ENCODE measurements around the gene GAST. TPM values are rescaled to one million over a fixed set of nuclear protein-coding genes. Genes with fewer than 3 reads are reported as not detected.
A peak's percentile ranks its signal among the peaks of the same experiment; 100 is the strongest.

Gene GAST
- total RNA-seq, 1 experiment from 2014 or later = not detected

- ChIA-PET CTCF (interaction anchor here (0.5 kb wide), 1 partner anchor 69 kb away, joined by 3 read pairs; no protein-coding TSS in a partner anchor), POLR2A (ENCODE audit: unreplicated experiment) (interaction anchor here (0.6 to 0.7 kb wide), 2 partner anchors 16 to 70 kb away, joined by 4 to 26 read pairs; no protein-coding TSS in a partner anchor)
- H3K4me3 ChIP-seq (ENCODE audit: low read length) = peak overlapping the region; percentile 81
- no peaks in the 10 kb centered on the region for H4K20me1 ChIP-seq (ENCODE audit: low read length)
- no peak overlapping the region; the same call in 1 of the 2 replicates for H2AFZ ChIP-seq (ENCODE audit: low read length)
- intact Hi-C loops (cut with micrococcal nuclease) = no loop called here
- H3K4me1 ChIP-seq (ENCODE audit: insufficient read depth, low read length) = peaks cover 11% of the 10 kb centered on the region
- no peaks in the 10 kb centered on the region for H3K27me3 ChIP-seq (ENCODE audit: low read length)
- H3K36me3 ChIP-seq (ENCODE audit: low read depth, low read length) = no peaks in the 10 kb centered on the region
- no peaks in the 10 kb centered on the region for H3F3A ChIP-seq (ENCODE audit: low read length, unreplicated experiment)
- no peak overlapping the region for H3K27ac ChIP-seq (ENCODE audit: low read length)
- no peaks in the 10 kb centered on the region for H3K9me2 ChIP-seq (replicated peaks; ENCODE audit: low read length)
- no TSS peak for BruUV-seq (replicated peaks)
- H3K4me2 ChIP-seq (ENCODE audit: low read length) = peak overlapping the region; percentile 80
- no peaks in the 10 kb centered on the region for H3K9me3 ChIP-seq (ENCODE audit: low read length)
- H3K9ac ChIP-seq (ENCODE audit: low read length) = no peak overlapping the region
- no peaks in the 10 kb centered on the region for H3K79me2 ChIP-seq (ENCODE audit: low read length)
- TF ChIP-seq EZH2 (IDR thresholded peaks at IDR 0.05; ENCODE audit: low read length, unreplicated experiment) = no peak
- TF ChIP-seq EZH2phosphoT487 (IDR thresholded peaks at IDR 0.05; ENCODE audit: borderline replicate concordance, low read length) = no peak
- no peak for TF ChIP-seq CTCF (conservative IDR thresholded peaks at IDR 0.05; ENCODE audit: low read depth, low read length)
- no peak for DNase-seq
- no peak for ATAC-seq
Observed at GRCh38 chr17:41733348-41734138, 21.4 kb downstream of the GAST start.

GRCh38 chr17:41734139-41734948, 22.2 kb downstream of the GAST start, which contains the start of gene HAP1:
Gene HAP1, minus strand, starts transcription at chr17:41734643. Its CDS starts 9 bp downstream, at chr17:41734634.
- Histone ChIP-seq H3K9ac (ENCODE audit: low read length) (peak within 1 kb of the TSS; percentile 17; the same call in 1 of the 2 replicates), H3K4me2 (ENCODE audit: low read length) (peak within 1 kb of the TSS; percentile 80), H3K79me2 (ENCODE audit: low read length) (no peaks in the 10 kb centered on the region), H2AFZ (ENCODE audit: low read length) (peak within 1 kb of the TSS; percentile 85), H3K27me3 (ENCODE audit: low read length) (no peaks in the 10 kb centered on the region), H3K4me3 (ENCODE audit: low read length) (peak within 1 kb of the TSS; percentile 81), H4K20me1 (ENCODE audit: low read length) (no peaks in the 10 kb centered on the region), H3F3A (ENCODE audit: low read length, unreplicated experiment) (no peaks in the 10 kb centered on the region), H3K9me3 (ENCODE audit: low read length) (no peaks in the 10 kb centered on the region), H3K9me2 (replicated peaks; ENCODE audit: low read length) (no peaks in the 10 kb centered on the region), H3K36me3 (ENCODE audit: low read depth, low read length) (no peaks in the 10 kb centered on the region), H3K4me1 (ENCODE audit: insufficient read depth, low read length) (peaks cover 20% of the 10 kb centered on the region), H3K27ac (ENCODE audit: low read length) (no peak within 1 kb of the TSS)
- POLR2A ChIA-PET (ENCODE audit: unreplicated experiment) = interaction anchor here (0.6 kb wide), 1 partner anchor 15 kb away, joined by 4 read pairs; no protein-coding TSS in a partner anchor
- TSS peak; percentile 56 for BruUV-seq (replicated peaks)
- peak; percentile 50 for DNase-seq
- ATAC-seq = peak; percentile 66
- intact Hi-C loops (cut with micrococcal nuclease) = no loop called here
- CTCF ChIA-PET = interaction anchor here (0.5 kb wide), 1 partner anchor 68 kb away, joined by 3 read pairs; no protein-coding TSS in a partner anchor
- no peak for TF ChIP-seq CTCF (conservative IDR thresholded peaks at IDR 0.05; ENCODE audit: low read depth, low read length)
